CD14-positive monocyte (primary cell): ENCODE data around the gene KIFC3. TPM values are rescaled to one million over a fixed set of nuclear protein-coding genes. Genes with fewer than 3 reads are reported as not detected.

Source experiments
- DNase-seq, 3 donors: peaks; one replicate each; pipeline ENCODE4 v3.0.0-alpha.2; 2011 to 2022
- H2AFZ ChIP-seq: 2 replicates; pipeline ENCODE4 v1.6.0; 2012; ENCODE audit warnings: mild to moderate bottlenecking, low read depth, low read length, inconsistent platforms; ENCODE audit not compliant: insufficient read depth, poor library complexity, severe bottlenecking
- H3K27ac ChIP-seq, 2 donors: 1 replicate in 1 of 2; 2 replicates in 1 of 2; pipeline ENCODE4 v1.5.1; 2012 to 2013; ENCODE audit warnings: low read length in 2 of 2, control low read depth in 1 of 2, inconsistent platforms in 1 of 2, low read depth in 1 of 2, mild to moderate bottlenecking in 1 of 2
- H3K27me3 ChIP-seq, 2 donors: one replicate each; pipeline versions ENCODE4 v1.6.0 to v1.6.1; 2011 to 2013; ENCODE audit warnings: low read length in 2 of 2; ENCODE audit not compliant: control insufficient read depth in 2 of 2, insufficient read depth in 2 of 2
- H3K36me3 ChIP-seq, 2 donors: replicated peaks in 1 of 2; 1 replicate in 1 of 2; 2 replicates in 1 of 2; pipeline versions ENCODE4 v1.5.1 to v1.6.1; 2012 to 2013; ENCODE audit warnings: low read length in 2 of 2, control low read depth in 1 of 2, inconsistent platforms in 1 of 2, mild to moderate bottlenecking in 1 of 2; ENCODE audit not compliant: insufficient read depth in 2 of 2, control insufficient read depth in 1 of 2
- H3K4me1 ChIP-seq, 2 donors: 1 replicate in 1 of 2; 2 replicates in 1 of 2; pipeline versions ENCODE4 v1.5.1 to v1.6.1; 2012 to 2013; ENCODE audit warnings: low read length in 2 of 2, control low read depth in 1 of 2, inconsistent platforms in 1 of 2, mild to moderate bottlenecking in 1 of 2, moderate library complexity in 1 of 2; ENCODE audit not compliant: insufficient read depth in 2 of 2, control insufficient read depth in 1 of 2
- H3K4me2 ChIP-seq: replicated peaks from 2 replicates; pipeline ENCODE3; 2012; ENCODE audit warnings: low read length, moderate library complexity, mild to moderate bottlenecking; ENCODE audit not compliant: poor library complexity, severe bottlenecking; ENCODE audit errors: extremely low read depth
- H3K4me3 ChIP-seq, 3 experiments: fragments of 200-600 bp in 1 of 3; sonication (generic) in 1 of 3; replicated peaks in 1 of 3; 1 replicate in 2 of 3; 2 replicates in 1 of 3; pipeline ENCODE4 v1.5.1; 2011 to 2013; ENCODE audit warnings: low read length in 3 of 3, mild to moderate bottlenecking in 3 of 3, control low read depth in 2 of 3, low read depth in 2 of 3, inconsistent platforms in 1 of 3, moderate library complexity in 1 of 3
- H3K79me2 ChIP-seq: 2 replicates; pipeline ENCODE4 v1.6.0; 2012; ENCODE audit warnings: mild to moderate bottlenecking, control low read depth, inconsistent platforms, low read length, moderate library complexity; ENCODE audit not compliant: insufficient read depth
- H3K9ac ChIP-seq: 2 replicates; pipeline ENCODE4 v1.6.0; 2017; ENCODE audit warnings: low read length, mild to moderate bottlenecking; ENCODE audit not compliant: insufficient read depth, poor library complexity, severe bottlenecking
- H3K9me3 ChIP-seq, 2 donors: replicated peaks in 1 of 2; 1 replicate in 1 of 2; 2 replicates in 1 of 2; pipeline versions ENCODE4 v1.5.1 to v1.6.1; 2012 to 2013; ENCODE audit warnings: low read length in 2 of 2, control low read depth in 1 of 2; ENCODE audit not compliant: control insufficient read depth in 1 of 2, insufficient read depth in 1 of 2
- H4K20me1 ChIP-seq: 2 replicates; pipeline ENCODE4 v1.6.0; 2012; ENCODE audit warnings: mild to moderate bottlenecking, low read length, control low read depth, moderate library complexity; ENCODE audit not compliant: insufficient read depth
- H3K27ac Mint-ChIP-seq, 7 donors: one replicate each; pipeline ENCODE4 v1.8.0; 2020; ENCODE audit warnings: mild to moderate bottlenecking in 7 of 7, mixed read lengths in 7 of 7, moderate library complexity in 6 of 7, inconsistent platforms in 2 of 7
- H3K27me3 Mint-ChIP-seq, 3 donors: one replicate each; pipeline ENCODE4 v1.8.0; 2021 to 2022; ENCODE audit warnings: low read depth in 3 of 3, mild to moderate bottlenecking in 3 of 3, mixed read lengths in 3 of 3, moderate library complexity in 3 of 3, inconsistent platforms in 1 of 3
- H3K36me3 Mint-ChIP-seq, 2 donors: one replicate each; pipeline ENCODE4 v1.8.0; 2020; ENCODE audit warnings: mixed read lengths in 2 of 2, inconsistent platforms in 1 of 2, mild to moderate bottlenecking in 1 of 2
- H3K4me1 Mint-ChIP-seq: one replicate; pipeline ENCODE4 v1.8.0; 2020; ENCODE audit warnings: mild to moderate bottlenecking, mixed read lengths
- H3K4me3 Mint-ChIP-seq, 2 donors: one replicate each; pipeline ENCODE4 v1.8.0; 2020; ENCODE audit warnings: mild to moderate bottlenecking in 2 of 2, mixed read lengths in 2 of 2, moderate library complexity in 1 of 2
- H3K9me3 Mint-ChIP-seq, 7 donors: one replicate each; pipeline ENCODE4 v1.8.0; 2020 to 2022; ENCODE audit warnings: mixed read lengths in 7 of 7, mild to moderate bottlenecking in 6 of 7, moderate library complexity in 6 of 7, inconsistent platforms in 2 of 7
- CTCF ChIP-seq: fragments of 200-600 bp; IDR thresholded peaks from one replicate; pipeline ENCODE4 v1.8.0; 2022; ENCODE audit warnings: antibody characterized with exemption, mild to moderate bottlenecking
- WGBS: methylation state at CpG from one replicate; pipeline ENCODE4 v1.1.5; 2013; ENCODE audit warnings: missing lambda C conversion rate; ENCODE audit not compliant: insufficient coverage; 5-methylcytosine and 5-hydroxymethylcytosine counted together
- intact Hi-C, 2 donors: fragments of 100-400 bp; cut with micrococcal nuclease; formaldehyde crosslinking; loops; one replicate each; pipeline versions ENCODE4 v1.15.0 to v1.15.1; 2023
- polyA plus RNA-seq, 3 donors: library from polyadenylated mRNA; depleted of rRNA in 1 of 3; unstranded in 2 of 3; stranded (reverse) in 1 of 3; fragments of 300-500 nt in 2 of 3; fragments of >200 nt in 1 of 3; fragmentation: Illumina TruSeq in 2 of 3; gene quantifications; 1 replicate in 2 of 3; 2 replicates in 1 of 3; pipeline ENCODE4 v1.2.3, GENCODE V29; 2012 to 2021

The KIFC3 gene
- polyA plus RNA-seq, 3 donors: 0.24 to 1.7 TPM; not detected in 1

GRCh38 chr16:57773019-57773418, 29.3 kb downstream of the KIFC3 start:
- H4K20me1 ChIP-seq: no peaks in the 10 kb centered on the region
- no peaks in the 10 kb centered on the region for H3K27me3 ChIP-seq
- WGBS: 85% methylated on average over 5 of the region's 11 CpGs
- H3K4me1 ChIP-seq: no peaks in the 10 kb centered on the region
- no peaks in the 10 kb centered on the region for H3K36me3 Mint-ChIP-seq
- no peak overlapping the region for H3K9ac ChIP-seq
- intact Hi-C loops: no loop called here
- no peaks in the 10 kb centered on the region for H3K9me3 ChIP-seq
- TF ChIP-seq CTCF: no peak
- H3K4me1 Mint-ChIP-seq: no peaks in the 10 kb centered on the region
- no peak for DNase-seq
- no peak overlapping the region for H2AFZ ChIP-seq
- no peaks in the 10 kb centered on the region for H3K36me3 ChIP-seq
- no peak overlapping the region for H3K4me3 Mint-ChIP-seq
- peaks cover 0 to 2% (median 0%) of the 10 kb centered on the region in 7 donors for H3K9me3 Mint-ChIP-seq
- peaks cover 0 to 2% (median 2%) of the 10 kb centered on the region in 3 donors for H3K27me3 Mint-ChIP-seq
- H3K27ac Mint-ChIP-seq: no peak overlapping the region
- no peak overlapping the region for H3K4me3 ChIP-seq
- H3K4me2 ChIP-seq: no peak overlapping the region
- H3K27ac ChIP-seq: no peak overlapping the region
- H3K79me2 ChIP-seq: no peaks in the 10 kb centered on the region

DNA sequence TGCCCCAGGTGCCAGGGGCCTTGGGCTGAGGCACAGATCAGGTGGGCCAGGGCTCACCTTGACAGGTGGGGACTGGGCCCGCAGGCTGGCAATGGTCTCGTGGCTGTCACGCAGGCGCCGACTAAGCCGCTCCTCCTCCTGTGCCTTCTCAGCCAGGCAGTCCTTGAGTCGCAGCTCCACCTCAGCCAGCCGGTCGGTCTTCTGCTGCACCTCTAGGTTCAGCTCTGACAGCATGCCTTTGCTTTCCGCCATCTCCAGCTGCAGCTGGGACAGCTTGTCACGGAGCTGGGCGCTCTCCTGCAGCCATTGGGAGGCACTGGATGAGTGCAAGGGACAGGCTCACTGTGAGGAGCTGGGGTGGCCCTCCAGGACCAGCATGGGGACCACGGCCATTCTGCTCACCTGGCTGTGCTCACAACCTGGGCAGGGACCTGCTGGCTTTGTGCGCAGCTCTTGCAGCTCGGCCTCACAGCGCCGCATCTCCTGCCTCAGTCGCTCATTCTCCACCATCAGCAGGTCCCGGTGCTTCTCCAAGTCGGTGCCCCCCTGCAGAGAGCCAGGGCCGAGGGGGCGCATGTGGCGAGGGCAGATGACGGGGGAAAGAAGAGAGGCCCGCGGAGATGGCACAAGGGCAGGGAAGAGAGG, 31.0 kb downstream of the KIFC3 start:
- Mint-ChIP-seq H3K9me3 (peaks cover 0 to 2% (median 0%) of the 10 kb centered on the region in 7 donors), H3K4me1 (no peaks in the 10 kb centered on the region)
- no peaks in the 10 kb centered on the region for H3K36me3 ChIP-seq

More for the DNA sequence above, 31.0 kb downstream of the KIFC3 start:
- Histone ChIP-seq H2AFZ (no peak overlapping the region), H3K27me3 (no peaks in the 10 kb centered on the region), H3K9ac (no peak overlapping the region), H3K4me3 (no peak overlapping the region), H4K20me1 (no peaks in the 10 kb centered on the region), H3K4me2 (no peak overlapping the region), H3K9me3 (no peaks in the 10 kb centered on the region), H3K27ac (no peak overlapping the region), H3K4me1 (no peaks in the 10 kb centered on the region), H3K79me2 (no peaks in the 10 kb centered on the region)
- intact Hi-C loops: no loop called here
- Mint-ChIP-seq H3K27ac (no peak overlapping the region), H3K4me3 (no peak overlapping the region), H3K36me3 (no peaks in the 10 kb centered on the region), H3K27me3 (peaks cover 0 to 2% (median 2%) of the 10 kb centered on the region in 3 donors)
- no peak for DNase-seq
- no peak for TF ChIP-seq CTCF
- WGBS: 97% methylated on average over 26 of the region's 26 CpGs
